ENCODE measurements around the gene SH3BP4. TPM values are rescaled to one million over a fixed set of nuclear protein-coding genes. Genes with fewer than 3 reads are reported as not detected.

The SH3BP4 gene
- total RNA-seq, 1 donor from 2014 or later: 37.1 TPM

GRCh38 chr2:235006986-235007385, 55.2 kb downstream of the SH3BP4 start:
- no peak for DNase-seq (ENCODE audit: low read depth, low spot score)
- Mint-ChIP-seq H3K4me1 (peaks cover 60% of the 10 kb centered on the region), H3K9me3 (no peaks in the 10 kb centered on the region), H3K27me3 (ENCODE audit: low read depth) (no peaks in the 10 kb centered on the region), H3K36me3 (ENCODE audit: low read depth) (peaks cover 17% of the 10 kb centered on the region), H3K27ac (ENCODE audit: unreplicated experiment) (peak overlapping the region; percentile 13), H3K4me3 (no peak overlapping the region)
- TF ChIP-seq, protein P1, sequence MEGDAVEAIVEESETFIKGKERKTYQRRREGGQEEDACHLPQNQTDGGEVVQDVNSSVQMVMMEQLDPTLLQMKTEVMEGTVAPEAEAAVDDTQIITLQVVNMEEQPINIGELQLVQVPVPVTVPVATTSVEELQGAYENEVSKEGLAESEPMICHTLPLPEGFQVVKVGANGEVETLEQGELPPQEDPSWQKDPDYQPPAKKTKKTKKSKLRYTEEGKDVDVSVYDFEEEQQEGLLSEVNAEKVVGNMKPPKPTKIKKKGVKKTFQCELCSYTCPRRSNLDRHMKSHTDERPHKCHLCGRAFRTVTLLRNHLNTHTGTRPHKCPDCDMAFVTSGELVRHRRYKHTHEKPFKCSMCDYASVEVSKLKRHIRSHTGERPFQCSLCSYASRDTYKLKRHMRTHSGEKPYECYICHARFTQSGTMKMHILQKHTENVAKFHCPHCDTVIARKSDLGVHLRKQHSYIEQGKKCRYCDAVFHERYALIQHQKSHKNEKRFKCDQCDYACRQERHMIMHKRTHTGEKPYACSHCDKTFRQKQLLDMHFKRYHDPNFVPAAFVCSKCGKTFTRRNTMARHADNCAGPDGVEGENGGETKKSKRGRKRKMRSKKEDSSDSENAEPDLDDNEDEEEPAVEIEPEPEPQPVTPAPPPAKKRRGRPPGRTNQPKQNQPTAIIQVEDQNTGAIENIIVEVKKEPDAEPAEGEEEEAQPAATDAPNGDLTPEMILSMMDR (conservative IDR thresholded peaks at IDR 0.05): no peak

DNA sequence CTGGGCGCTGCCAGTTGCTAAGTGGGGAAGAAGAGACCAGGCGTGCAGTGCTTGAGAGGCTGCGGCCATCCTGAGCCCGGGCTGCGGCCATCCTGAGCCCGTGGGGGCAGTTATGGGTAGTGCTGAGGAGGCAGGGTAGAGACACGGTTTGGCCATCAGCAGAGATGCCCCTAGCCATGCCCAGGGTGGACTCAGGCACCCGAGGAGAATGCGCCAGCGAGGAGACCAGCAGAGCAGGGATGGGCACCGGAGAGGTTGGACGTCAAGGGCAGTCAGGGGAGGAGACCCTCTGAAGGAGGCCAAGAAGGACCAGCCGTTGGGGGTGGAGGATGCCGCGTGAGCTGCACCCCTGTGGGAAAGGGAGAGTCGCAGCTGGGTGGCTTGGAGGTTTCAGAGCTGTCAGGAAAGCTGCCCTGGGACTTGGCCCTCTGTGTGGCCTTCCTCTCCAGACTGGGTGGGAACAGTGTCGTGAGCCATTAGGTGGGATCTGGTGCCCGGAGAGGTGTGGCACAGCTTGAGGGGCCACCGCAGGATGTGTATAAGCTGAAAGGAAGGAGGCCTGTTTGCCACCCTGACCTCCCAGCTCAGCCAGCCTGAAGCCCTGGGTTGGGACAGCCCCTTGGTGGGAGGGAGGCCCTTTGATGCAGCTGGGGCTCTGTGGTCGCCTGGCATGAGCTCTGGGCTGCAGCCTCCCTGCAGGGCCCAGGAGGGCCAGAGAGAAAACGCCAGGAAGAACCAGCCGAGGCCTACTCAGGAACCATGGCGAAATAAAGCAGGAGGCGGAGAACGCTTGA, 56.0 kb downstream of the SH3BP4 start:
- peaks cover 17% of the 10 kb centered on the region for H3K36me3 Mint-ChIP-seq (ENCODE audit: low read depth)
- H3K27ac Mint-ChIP-seq (ENCODE audit: unreplicated experiment): peak overlapping the region; percentile 37
- no peak for DNase-seq (ENCODE audit: low read depth, low spot score)
- H3K4me1 Mint-ChIP-seq: peaks cover 66% of the 10 kb centered on the region
- no peak overlapping the region for H3K4me3 Mint-ChIP-seq
- H3K9me3 Mint-ChIP-seq: no peaks in the 10 kb centered on the region
- TF ChIP-seq, protein P1 (conservative IDR thresholded peaks at IDR 0.05): no peak
- no peaks in the 10 kb centered on the region for H3K27me3 Mint-ChIP-seq (ENCODE audit: low read depth)

GRCh38 chr2:235008584-235009044, 56.8 kb downstream of the SH3BP4 start:
- Mint-ChIP-seq H3K36me3 (ENCODE audit: low read depth) (peaks cover 17% of the 10 kb centered on the region), H3K4me3 (peak overlapping the region; percentile 57), H3K27ac (ENCODE audit: unreplicated experiment) (peak overlapping the region; percentile 57), H3K27me3 (ENCODE audit: low read depth) (no peaks in the 10 kb centered on the region), H3K4me1 (peaks cover 67% of the 10 kb centered on the region), H3K9me3 (no peaks in the 10 kb centered on the region)
- TF ChIP-seq, protein P1 (conservative IDR thresholded peaks at IDR 0.05): no peak
- DNase-seq (ENCODE audit: low read depth, low spot score): no peak

GRCh38 chr2:235009081-235009480, 57.3 kb downstream of the SH3BP4 start:
- no peak overlapping the region for H3K4me3 Mint-ChIP-seq
- peaks cover 67% of the 10 kb centered on the region for H3K4me1 Mint-ChIP-seq
- H3K36me3 Mint-ChIP-seq (ENCODE audit: low read depth): peaks cover 17% of the 10 kb centered on the region
- H3K27ac Mint-ChIP-seq (ENCODE audit: unreplicated experiment): no peak overlapping the region
- DNase-seq (ENCODE audit: low read depth, low spot score): no peak
- no peaks in the 10 kb centered on the region for H3K27me3 Mint-ChIP-seq (ENCODE audit: low read depth)
- TF ChIP-seq, protein P1 (conservative IDR thresholded peaks at IDR 0.05): no peak
- H3K9me3 Mint-ChIP-seq: no peaks in the 10 kb centered on the region

DNA sequence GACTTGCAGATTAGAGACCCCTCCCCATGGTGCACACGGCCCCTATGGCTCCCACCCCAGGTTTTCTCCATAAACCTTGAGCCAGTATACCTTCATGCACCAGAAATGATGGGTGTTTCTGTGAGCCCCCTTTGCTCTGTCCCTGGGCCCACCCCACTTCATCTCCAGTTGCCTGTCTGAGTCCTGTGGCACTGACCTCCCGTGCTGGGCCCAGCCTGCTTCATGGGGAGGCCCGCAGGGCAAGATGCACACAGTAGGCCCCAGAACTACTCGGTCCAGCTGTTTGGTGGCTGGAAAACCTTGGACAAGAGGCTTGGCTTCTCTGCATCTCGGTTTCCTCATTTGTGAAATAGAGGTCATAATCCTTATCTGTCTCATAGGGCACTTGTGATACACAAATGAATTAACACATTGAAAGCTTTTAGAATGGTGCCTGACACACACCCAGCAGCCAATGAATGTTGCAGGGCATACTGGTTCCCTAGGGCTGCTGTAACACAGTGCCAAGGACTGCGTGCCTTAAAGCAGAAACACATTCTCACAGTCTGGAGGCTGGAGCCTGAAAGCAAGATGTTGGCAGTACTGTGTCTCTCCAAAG, 58.4 kb downstream of the SH3BP4 start:
- Mint-ChIP-seq H3K27ac (ENCODE audit: unreplicated experiment) (no peak overlapping the region), H3K4me3 (no peak overlapping the region), H3K4me1 (peaks cover 60% of the 10 kb centered on the region), H3K36me3 (ENCODE audit: low read depth) (peaks cover 21% of the 10 kb centered on the region), H3K9me3 (no peaks in the 10 kb centered on the region), H3K27me3 (ENCODE audit: low read depth) (no peaks in the 10 kb centered on the region)
- TF ChIP-seq, protein P1 (conservative IDR thresholded peaks at IDR 0.05): no peak
- no peak for DNase-seq (ENCODE audit: low read depth, low spot score)

All from neural crest cell (in vitro differentiated cells).